Endothelial cell (in vitro differentiated cells): Measurements from ENCODE around the gene DYRK1A. TPM values are rescaled to one million over a fixed set of nuclear protein-coding genes. Genes with fewer than 3 reads are reported as not detected.

Experiments
- DNase-seq: peaks from one replicate; pipeline ENCODE4 v3.0.0; 2021; ENCODE audit warnings: low spot score
- H3K27ac Mint-ChIP-seq: one replicate; pipeline ENCODE4 v1.8.0; 2021; ENCODE audit warnings: mixed read lengths, inconsistent platforms; ENCODE audit not compliant: unreplicated experiment
- H3K27me3 Mint-ChIP-seq: one replicate; pipeline ENCODE4 v1.8.0; 2021; ENCODE audit warnings: mild to moderate bottlenecking, moderate library complexity, mixed read lengths, inconsistent platforms; ENCODE audit not compliant: unreplicated experiment
- H3K36me3 Mint-ChIP-seq: one replicate; pipeline ENCODE4 v1.8.0; 2021; ENCODE audit warnings: mild to moderate bottlenecking, low read depth, mixed read lengths, inconsistent platforms; ENCODE audit not compliant: unreplicated experiment
- H3K4me1 Mint-ChIP-seq: one replicate; pipeline ENCODE4 v1.8.0; 2021; ENCODE audit warnings: mild to moderate bottlenecking, mixed read lengths, inconsistent platforms; ENCODE audit not compliant: unreplicated experiment
- H3K4me3 Mint-ChIP-seq: one replicate; pipeline ENCODE4 v1.8.0; 2021; ENCODE audit warnings: mild to moderate bottlenecking, mixed read lengths, inconsistent platforms; ENCODE audit not compliant: unreplicated experiment
- H3K9me3 Mint-ChIP-seq: one replicate; pipeline ENCODE4 v1.8.0; 2021; ENCODE audit warnings: mixed read lengths, inconsistent platforms; ENCODE audit not compliant: unreplicated experiment
- total RNA-seq: library from RNA; stranded (reverse); fragmentation: NEBNext Ultra II Directional; extraction: Animal tissue kit (Norgen Biotek cat#: 25700); gene quantifications from one replicate; pipeline ENCODE4 v1.2.1, GENCODE V29; 2021; ENCODE audit not compliant: unreplicated experiment
- TF ChIP-seq, protein P1 (sequence below): fragments of 200-600 bp; sonication (generic); IDR thresholded peaks from one replicate; pipeline ENCODE4 v1.5.0; 2021; ENCODE audit warnings: antibody characterized with exemption; ENCODE audit not compliant: unreplicated experiment

Gene DYRK1A
- total RNA-seq, 1 donor from 2014 or later, result 87.5 TPM

- H3K9me3 Mint-ChIP-seq, result no peaks in the 10 kb centered on the region
- no peak overlapping the region for H3K27ac Mint-ChIP-seq
- H3K4me1 Mint-ChIP-seq, result peaks cover 39% of the 10 kb centered on the region
- TF ChIP-seq, protein P1, sequence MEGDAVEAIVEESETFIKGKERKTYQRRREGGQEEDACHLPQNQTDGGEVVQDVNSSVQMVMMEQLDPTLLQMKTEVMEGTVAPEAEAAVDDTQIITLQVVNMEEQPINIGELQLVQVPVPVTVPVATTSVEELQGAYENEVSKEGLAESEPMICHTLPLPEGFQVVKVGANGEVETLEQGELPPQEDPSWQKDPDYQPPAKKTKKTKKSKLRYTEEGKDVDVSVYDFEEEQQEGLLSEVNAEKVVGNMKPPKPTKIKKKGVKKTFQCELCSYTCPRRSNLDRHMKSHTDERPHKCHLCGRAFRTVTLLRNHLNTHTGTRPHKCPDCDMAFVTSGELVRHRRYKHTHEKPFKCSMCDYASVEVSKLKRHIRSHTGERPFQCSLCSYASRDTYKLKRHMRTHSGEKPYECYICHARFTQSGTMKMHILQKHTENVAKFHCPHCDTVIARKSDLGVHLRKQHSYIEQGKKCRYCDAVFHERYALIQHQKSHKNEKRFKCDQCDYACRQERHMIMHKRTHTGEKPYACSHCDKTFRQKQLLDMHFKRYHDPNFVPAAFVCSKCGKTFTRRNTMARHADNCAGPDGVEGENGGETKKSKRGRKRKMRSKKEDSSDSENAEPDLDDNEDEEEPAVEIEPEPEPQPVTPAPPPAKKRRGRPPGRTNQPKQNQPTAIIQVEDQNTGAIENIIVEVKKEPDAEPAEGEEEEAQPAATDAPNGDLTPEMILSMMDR, result no peak
- no peak for DNase-seq
- H3K36me3 Mint-ChIP-seq, result no peaks in the 10 kb centered on the region
- peaks cover 1% of the 10 kb centered on the region for H3K27me3 Mint-ChIP-seq
- no peak overlapping the region for H3K4me3 Mint-ChIP-seq
These were observed 48.0 kb downstream of the DYRK1A start for GRCh38 chr21:37414292-37415253.

GRCh38 chr21:37415939-37416338 is 49.4 kb downstream of the DYRK1A start:
- no peak overlapping the region for H3K4me3 Mint-ChIP-seq
- H3K4me1 Mint-ChIP-seq, result peaks cover 51% of the 10 kb centered on the region
- TF ChIP-seq, protein P1, result no peak
- H3K36me3 Mint-ChIP-seq, result no peaks in the 10 kb centered on the region
- peaks cover 1% of the 10 kb centered on the region for H3K27me3 Mint-ChIP-seq
- no peaks in the 10 kb centered on the region for H3K9me3 Mint-ChIP-seq
- DNase-seq, result no peak
- peak overlapping the region; percentile 7 for H3K27ac Mint-ChIP-seq

DNA sequence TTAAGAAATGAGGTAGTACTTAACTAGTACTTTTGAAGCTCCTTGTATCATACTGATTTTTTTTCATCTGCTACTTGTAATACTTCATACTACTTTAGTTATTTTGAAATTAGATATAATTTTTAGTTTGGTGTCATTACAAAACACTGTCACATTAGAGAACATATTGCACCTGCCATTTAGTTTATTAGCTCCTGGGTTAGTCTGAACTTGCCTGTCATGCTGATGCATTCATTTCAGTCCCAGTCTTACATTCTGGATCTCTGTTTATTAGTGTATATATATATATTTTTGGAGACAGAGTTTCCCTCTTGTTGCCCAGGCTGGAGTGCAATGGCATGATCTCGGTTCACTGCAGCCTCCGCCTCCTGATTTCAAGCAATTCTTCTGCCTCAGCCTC is 50.3 kb downstream of the DYRK1A start:
- H3K27me3 Mint-ChIP-seq, result no peaks in the 10 kb centered on the region
- TF ChIP-seq, protein P1, result no peak
- H3K4me1 Mint-ChIP-seq, result peaks cover 55% of the 10 kb centered on the region
- DNase-seq, result no peak
- H3K9me3 Mint-ChIP-seq, result no peaks in the 10 kb centered on the region
- H3K4me3 Mint-ChIP-seq, result no peak overlapping the region
- H3K36me3 Mint-ChIP-seq, result no peaks in the 10 kb centered on the region
- no peak overlapping the region for H3K27ac Mint-ChIP-seq

- H3K4me3 Mint-ChIP-seq, result no peak overlapping the region
- no peak for DNase-seq
- peak overlapping the region; percentile 55 for H3K27ac Mint-ChIP-seq
- TF ChIP-seq, protein P1, result no peak
- H3K36me3 Mint-ChIP-seq, result peaks cover 4% of the 10 kb centered on the region
- H3K9me3 Mint-ChIP-seq, result no peaks in the 10 kb centered on the region
- H3K27me3 Mint-ChIP-seq, result no peaks in the 10 kb centered on the region
- H3K4me1 Mint-ChIP-seq, result peaks cover 46% of the 10 kb centered on the region
These were observed 52.8 kb downstream of the DYRK1A start for GRCh38 chr21:37419228-37419906.
